ENCODE results near the gene STRN4.

DNA sequence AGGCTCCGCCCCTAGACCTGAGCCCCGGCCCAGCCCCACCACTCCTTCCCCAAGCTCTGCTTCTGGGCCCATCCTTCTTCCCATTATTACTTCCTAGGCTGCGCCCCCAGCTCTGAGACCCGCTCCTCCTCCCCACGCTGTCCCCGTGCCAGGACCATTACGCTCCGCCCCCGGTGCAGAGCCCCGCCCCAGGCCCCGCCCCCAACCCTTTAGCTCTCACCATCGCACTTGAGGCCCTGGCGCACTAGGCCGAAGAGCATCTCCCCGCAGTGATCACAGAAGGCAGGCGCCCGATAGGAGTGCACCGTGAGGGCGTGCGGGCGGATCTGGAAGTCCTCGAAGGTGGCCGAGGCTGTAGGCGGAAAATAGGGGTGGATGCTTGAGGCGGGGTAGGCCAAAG is 35.6 kb downstream of the STRN4 start:
- TF ChIP-seq, protein P1, sequence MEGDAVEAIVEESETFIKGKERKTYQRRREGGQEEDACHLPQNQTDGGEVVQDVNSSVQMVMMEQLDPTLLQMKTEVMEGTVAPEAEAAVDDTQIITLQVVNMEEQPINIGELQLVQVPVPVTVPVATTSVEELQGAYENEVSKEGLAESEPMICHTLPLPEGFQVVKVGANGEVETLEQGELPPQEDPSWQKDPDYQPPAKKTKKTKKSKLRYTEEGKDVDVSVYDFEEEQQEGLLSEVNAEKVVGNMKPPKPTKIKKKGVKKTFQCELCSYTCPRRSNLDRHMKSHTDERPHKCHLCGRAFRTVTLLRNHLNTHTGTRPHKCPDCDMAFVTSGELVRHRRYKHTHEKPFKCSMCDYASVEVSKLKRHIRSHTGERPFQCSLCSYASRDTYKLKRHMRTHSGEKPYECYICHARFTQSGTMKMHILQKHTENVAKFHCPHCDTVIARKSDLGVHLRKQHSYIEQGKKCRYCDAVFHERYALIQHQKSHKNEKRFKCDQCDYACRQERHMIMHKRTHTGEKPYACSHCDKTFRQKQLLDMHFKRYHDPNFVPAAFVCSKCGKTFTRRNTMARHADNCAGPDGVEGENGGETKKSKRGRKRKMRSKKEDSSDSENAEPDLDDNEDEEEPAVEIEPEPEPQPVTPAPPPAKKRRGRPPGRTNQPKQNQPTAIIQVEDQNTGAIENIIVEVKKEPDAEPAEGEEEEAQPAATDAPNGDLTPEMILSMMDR (IDR thresholded peaks at IDR 0.05; ENCODE audit: insufficient read depth, low read length), result no peak
- TF ChIP-seq POLR2AphosphoS5 (IDR thresholded peaks at IDR 0.05; ENCODE audit: low read depth) (no peak), GABPA (IDR thresholded peaks at IDR 0.05; ENCODE audit: low read depth) (no peak)
